GM19193 (cell line): ENCODE measurements around the gene FAT1.

Experiments
- POLR2A ChIP-seq: IDR thresholded peaks from 4 replicates; pipeline ENCODE4 v1.6.1; 2011; ENCODE audit not compliant: insufficient read depth, insufficient read length; ENCODE audit errors: extremely low read depth

FAT1 gene

DNA sequence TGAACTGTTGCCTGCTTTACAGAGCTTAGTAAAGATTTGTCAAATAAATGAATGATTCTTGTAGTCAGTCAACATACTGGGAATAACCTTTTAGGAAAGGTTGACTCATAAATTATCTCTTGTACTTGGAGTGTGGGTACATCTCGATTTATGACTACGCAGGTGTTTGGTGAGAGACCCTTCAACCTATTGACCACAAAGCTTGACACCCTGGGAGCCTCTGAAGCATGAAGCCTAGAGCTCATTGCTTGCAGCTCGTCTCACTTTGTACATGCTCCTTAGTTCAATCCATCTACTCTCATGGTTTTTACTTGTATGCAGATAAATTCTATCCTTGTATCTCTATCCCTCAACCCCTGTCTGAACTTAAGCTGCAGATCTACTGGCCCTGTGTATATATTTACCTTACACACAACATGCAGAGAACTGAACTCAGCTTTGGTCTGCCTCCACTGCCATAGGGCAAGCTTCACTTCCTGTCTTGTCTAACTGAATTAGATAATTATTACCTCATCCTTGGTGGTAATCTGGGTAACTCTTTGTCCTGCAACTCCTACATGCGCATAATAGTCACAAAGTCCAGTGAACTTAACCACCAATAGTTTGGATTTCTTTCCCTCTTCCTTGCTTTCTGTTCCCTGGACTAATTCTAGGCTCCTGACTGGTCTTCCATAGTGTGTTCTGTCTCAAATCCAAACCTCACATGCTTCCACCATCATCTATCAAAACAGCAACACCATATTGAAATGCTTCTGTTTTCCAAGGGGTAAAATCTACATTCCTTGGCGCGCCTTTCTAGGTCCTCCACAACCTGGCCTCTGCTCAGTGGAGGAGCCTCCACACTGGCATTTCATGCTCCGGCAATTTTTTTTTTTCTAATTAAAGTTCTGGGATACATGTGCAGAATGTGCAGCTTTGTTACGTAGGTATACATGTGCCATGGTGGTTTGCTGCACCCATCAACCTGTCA is 32.2 kb upstream of the FAT1 start:
- TF ChIP-seq POLR2A, result no peak

DNA sequence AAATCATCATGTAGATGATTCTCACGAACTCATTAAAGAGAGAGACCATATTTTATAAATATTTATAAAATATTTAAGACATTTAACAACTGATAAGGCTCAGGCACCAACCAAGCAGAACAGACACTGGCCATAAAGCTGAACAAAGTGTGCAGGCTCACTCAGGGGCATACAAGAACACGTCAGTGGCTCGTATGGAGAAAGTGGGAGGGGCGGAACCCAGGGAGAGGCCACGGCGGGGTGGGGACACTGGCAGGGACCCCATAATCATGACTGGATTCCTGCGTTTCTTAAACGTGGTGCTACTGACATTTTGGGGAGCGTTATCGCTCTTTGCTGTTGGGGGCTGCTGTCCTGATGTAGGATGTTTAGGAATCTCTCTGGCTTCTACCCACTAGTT is 31.3 kb upstream of the FAT1 start:
- TF ChIP-seq POLR2A, result no peak

DNA sequence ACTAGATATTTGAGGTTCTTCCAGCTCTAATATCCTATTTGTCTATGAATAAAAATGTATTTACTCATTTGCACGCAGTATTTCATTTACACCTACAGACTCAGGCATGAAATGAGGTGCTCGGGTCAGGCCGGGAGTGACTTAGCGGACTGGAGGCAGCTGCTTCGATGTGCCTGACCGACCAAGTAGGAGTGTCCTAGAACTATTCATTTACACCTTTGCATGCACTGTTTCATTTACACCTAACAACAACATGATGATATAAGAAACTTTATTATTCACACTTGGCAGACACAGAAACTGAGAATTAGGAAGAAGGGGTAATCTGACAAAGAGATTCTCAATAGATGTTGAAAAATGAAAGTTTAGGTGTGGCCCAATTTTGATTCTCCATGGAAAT is 28.7 kb upstream of the FAT1 start:
- no peak for TF ChIP-seq POLR2A

DNA sequence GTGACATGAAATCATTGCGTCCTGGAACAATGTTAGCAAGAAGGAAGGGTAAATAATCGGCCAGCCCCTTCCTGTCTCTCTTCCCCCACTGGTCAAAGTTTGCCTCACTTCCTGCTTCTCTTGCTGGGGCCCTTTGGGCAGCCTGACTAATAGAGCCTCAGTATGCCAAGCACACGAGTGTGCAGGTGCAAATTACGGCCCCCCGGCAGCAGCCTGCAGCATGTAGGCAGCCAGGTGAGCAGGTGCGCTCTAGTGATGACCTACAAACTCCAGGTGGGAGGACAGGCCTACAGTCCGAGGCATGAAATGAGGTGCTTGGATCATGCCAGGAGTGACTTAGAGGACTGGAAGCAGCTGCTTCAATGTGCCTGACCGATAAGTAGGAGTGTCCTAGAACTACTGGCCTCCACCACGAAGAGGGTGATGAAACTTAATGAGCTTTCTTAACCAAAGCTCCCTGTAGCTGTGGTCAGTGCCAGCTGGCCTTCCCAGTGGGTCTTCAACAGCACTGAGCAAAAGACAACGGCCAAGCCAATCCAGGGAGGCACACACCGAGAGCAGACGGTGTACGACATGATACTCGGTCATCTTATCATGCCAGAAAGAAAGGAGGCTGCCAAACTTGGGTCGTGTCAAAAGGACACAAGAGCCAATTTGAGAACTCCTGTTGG is 26.1 kb upstream of the FAT1 start:
- TF ChIP-seq POLR2A, result no peak

DNA sequence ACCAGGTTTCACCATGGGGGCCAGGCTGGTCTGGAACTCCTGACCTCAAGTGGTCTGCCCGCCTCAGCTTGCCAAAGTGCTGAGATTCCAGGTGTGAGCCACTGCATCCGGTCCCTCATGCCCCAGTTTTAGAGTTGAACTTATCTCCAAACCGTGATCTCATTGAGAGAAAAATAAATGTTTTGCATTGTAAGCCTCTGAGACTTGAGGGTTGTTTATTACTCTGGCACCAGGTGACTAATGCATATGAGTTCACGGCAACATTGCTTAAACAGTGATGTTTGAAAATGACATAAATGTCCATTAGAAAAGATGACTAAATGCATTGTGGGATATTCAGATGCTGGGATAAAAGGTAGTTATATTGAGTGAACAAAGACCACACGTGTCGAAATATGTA is 22.9 kb upstream of the FAT1 start:
- no peak for TF ChIP-seq POLR2A

DNA sequence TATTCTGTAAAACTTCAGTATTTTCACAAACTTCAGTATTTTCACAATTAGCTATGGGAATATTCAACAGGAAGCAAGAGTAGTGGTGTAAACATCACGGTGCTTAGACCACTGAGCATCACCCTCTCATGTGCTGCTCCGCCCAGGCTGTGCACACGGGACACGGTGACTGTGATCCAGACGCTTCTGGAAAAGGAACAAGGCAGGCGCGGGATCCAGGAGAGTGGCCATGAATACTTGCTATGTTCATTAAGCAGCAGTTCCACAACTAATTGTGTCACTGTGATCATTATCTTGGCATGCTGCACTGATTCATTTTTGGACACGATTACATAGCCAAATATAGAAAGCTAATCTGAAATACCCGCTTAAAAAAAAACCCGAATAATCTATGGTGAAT is 19.6 kb upstream of the FAT1 start:
- TF ChIP-seq POLR2A, result no peak

DNA sequence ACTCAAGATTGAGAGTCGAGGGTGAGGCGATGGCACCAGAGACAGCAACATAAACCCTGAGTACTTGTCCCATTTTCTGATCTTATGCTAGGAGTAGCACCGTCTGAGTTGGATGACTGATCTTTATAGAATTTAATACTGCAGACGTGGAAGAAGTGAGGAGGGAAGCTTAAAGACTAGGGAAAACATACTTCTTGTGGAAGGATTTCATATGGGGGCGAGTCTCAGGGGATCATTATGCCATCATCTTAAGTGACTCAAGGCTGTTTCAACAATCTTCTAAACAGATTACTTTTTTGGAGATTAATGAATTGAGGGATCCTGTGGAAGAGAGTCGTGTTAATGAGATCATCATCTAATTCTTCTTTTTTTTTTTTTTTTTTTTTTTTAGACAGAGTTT is 17.2 kb upstream of the FAT1 start:
- no peak for TF ChIP-seq POLR2A

DNA sequence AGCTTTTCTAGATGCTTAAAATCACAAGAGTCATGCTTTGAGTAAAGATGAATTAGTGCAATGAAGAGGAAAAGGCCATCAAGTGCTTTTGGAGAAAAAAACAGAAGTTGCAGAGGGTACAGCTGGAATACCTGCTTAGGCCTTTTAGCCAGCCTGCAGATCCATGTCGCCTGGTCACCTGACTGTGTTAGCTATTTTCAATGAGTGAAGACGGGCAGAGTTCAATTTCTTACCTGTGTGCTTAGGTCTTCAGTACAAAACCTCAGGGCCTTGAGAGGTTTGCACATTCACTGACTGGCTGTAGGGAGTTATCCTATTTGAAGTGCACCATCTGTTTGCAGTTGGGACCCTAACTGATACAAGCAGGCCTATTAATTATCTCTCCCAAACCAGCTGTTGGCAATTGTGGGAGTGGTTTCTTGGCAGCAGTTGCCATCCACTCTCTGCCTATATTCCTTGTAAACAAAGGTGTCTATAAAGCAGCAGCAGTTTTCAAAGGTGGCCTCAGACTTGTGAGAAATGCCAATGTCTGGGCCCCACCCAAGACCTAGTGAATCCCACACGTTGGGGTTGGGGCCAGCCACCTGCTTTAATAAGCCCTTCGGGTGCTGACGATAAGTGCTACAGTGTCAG is 16.3 kb upstream of the FAT1 start:
- TF ChIP-seq POLR2A, result no peak

DNA sequence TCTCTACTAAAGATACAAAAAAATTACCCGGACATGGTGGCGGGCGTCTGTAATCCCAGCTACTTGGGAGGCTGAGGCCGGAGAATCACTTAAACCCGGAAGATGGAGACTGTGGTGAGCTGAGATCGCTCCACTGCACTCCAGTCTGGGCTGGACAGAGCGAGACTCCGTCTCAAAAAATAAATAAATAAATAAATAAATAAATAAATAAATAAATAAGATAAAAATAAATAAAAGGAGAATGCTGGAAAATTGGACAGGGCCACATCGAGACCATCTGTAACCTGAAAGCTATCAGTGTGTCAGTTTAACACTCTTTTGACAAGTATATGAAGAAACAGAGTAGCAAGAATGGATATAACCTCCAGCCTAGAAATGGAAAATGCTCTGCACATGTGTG is 15.7 kb upstream of the FAT1 start:
- no peak for TF ChIP-seq POLR2A

DNA sequence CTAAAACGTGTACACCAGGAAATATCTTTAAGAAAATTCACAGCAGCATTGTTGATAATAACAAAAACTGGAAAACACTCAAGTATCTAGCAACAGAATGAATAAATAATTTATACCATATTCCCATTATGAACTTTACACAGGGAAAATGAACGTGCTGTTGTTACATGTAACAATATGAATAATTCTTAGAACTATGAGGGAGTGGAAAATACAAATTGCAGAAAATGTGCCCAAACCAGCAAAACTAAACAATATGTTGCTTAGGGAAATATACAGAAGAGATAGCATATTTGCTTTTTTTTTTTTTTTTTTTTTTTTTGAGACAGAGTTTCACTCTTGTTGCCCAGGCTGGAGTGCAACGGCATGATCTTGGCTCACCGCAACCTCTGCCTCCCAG is 14.8 kb upstream of the FAT1 start:
- TF ChIP-seq POLR2A, result no peak

DNA sequence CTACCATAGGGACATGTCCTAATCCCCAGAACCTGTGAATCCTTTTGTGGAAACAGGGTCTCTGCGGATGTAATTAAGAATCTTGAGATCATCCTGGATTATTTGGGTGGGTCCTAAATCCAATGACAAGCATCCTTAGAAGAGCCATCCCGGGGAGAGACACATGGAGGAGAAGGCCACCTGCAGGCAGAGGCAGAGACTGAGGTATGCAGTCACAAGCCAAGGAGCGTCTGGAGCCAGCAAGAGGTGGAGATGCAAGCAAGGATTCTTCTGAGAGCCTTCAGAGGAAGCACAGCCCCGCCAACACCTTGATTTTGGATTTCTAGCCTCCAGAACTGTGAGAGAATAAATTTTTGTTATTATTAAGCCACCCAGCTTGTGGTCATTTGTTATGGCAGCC is 13.8 kb upstream of the FAT1 start:
- TF ChIP-seq POLR2A, result no peak

DNA sequence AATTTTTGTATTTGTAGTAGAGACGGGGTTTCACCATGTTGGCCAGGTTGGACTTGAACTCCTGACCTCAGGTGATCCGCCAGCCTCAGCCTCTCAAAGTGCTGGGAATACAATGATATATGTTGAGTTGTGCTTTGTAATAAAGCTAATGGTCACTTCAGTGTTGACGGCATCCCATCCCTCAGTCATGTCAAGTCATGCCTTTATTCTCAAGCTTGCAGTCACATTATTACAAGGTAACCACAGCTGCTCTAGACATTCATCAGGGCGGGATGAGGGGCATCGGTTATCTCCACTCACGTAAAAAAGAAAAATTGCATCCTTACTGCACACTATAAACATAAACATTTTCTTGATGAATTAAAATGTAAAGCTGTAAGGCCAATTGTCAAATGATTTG is 12.8 kb upstream of the FAT1 start:
- TF ChIP-seq POLR2A, result no peak

DNA sequence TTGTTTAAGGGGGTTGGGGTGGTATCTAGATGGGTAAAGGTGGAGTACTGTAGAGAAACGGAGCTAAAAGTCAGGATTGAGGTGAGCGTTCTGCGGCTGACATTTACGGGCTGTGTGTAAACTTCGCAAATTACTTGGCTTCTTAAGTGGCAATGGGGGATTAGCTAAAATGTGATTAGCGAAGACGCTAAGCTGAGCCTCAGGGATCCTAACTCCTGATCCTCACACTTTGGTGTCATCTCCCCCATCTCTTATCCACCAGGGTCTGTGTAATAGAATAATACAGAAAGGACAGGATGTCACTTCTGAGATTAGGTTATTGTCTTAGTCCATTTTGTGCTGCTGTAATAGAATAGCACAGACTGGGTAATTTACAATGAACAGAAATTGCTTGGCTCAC is 10.6 kb upstream of the FAT1 start:
- no peak for TF ChIP-seq POLR2A

DNA sequence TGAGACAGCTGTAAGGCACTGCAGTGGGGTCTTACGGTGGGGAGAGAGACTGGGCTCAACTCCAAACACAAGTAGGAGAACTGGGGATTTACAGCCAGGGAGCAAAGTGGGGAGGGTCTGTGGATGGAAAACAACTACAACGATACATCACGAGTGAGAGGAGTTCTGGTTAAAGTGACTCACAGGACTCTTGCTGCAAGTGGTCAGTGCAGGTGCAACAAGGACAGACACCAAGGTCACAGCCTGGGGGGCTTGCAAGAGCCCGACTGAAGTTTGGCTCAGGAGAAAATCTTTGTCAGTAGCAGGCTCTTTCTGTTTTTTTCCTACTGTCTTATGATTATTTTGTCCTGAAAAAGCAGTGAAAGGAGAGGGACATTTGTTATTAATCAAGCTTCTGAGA is 10.1 kb upstream of the FAT1 start:
- TF ChIP-seq POLR2A, result no peak

DNA sequence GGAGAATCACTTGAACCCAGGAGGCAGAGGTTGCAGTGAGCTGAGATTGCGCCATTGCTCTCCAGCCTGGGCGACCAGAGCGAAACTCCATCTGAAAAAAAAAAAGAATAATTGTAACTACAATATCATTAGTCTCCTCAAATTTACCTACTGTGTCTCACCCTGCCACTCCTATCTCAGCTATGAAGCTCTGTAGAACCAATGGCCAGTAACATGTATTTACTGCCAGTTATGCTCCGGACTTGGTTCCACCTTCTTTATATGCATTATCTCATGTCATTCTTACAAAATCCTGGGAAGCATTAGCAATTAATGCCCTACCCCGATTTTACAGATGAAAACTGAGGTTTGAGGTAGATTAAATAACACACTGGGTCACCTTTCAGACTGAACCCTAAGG is 7.0 kb upstream of the FAT1 start:
- TF ChIP-seq POLR2A, result no peak

DNA sequence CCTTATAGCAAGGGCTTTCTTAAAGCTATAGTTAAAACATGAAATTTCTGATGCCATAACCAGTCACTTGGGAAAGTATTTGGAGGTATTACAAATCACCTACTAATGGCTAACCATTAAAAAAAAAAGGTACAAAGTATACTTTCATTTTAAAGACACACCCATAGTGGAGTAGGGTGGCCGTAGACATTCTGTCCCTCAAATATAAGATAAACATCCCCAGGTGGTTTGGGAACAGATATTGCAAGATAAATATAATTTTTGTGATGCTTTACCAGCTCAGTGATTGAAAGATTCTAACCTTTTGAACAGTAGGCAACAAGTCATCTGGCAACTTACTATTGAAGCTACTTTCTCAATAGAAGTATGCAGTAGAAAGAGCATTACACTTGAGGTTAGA is 6.2 kb upstream of the FAT1 start:
- TF ChIP-seq POLR2A, result no peak
